IPS-NIHi7 (cell line): ENCODE measurements around the gene TSPOAP1.

Source experiments
- DNase-seq: peaks from one replicate; pipeline ENCODE4 v3.0.0; 2012; ENCODE audit warnings: mixed read lengths; ENCODE audit errors: extremely low spot score

The TSPOAP1 gene

DNA sequence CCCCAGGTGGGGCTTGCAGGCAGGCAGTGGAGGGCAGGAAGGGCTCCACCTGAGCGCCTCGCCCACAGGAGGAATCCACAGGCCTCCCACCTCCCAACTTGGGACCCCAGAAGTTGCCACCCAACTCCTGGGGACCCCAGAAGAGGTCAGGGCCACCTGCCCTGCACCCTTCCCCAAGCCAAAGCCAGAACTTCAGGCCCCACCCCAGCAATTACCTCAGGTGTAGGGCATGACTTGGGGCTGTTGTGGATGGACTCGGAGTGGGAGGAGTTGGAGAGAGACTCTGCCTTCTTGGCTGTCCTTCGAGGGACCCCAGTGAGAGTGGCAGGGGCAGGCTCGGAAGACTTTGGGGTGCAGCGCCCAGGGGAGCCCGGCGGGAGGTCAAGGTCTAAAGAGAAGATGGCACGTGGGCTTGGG lies 10.5 kb downstream of the TSPOAP1 start:
- DNase-seq = no peak

DNA sequence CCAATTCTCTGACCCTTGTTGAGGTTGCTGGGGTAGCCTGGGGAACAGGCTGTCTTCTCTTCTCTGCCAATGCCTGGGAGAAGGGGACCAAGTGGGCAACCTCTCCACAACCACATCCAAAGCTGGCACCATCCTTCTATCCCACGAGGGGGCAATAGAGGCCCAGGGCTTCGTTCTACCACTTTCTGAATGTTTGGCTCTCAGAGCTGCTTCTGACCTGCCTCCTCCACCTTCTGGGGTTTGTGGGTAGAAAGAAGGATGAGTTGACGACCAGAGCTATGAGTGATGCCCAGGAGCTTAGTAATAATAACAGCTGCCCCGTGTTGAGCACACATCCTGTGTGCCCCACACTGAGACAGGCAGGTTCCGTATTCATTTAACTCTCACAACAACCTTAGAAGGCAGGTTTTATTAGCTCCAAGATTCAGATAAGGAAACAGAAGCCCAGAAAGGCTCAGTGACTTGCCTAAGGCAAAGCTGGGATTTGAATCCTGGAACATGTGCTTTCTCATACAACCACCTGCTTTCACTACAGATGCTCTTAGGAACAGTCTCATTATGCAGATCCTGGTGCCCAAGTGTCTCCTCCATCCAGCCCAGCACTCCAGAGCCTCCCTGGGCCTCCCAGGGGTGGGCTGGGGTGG lies 11.1 kb downstream of the TSPOAP1 start:
- peak; percentile 81 for DNase-seq

DNA sequence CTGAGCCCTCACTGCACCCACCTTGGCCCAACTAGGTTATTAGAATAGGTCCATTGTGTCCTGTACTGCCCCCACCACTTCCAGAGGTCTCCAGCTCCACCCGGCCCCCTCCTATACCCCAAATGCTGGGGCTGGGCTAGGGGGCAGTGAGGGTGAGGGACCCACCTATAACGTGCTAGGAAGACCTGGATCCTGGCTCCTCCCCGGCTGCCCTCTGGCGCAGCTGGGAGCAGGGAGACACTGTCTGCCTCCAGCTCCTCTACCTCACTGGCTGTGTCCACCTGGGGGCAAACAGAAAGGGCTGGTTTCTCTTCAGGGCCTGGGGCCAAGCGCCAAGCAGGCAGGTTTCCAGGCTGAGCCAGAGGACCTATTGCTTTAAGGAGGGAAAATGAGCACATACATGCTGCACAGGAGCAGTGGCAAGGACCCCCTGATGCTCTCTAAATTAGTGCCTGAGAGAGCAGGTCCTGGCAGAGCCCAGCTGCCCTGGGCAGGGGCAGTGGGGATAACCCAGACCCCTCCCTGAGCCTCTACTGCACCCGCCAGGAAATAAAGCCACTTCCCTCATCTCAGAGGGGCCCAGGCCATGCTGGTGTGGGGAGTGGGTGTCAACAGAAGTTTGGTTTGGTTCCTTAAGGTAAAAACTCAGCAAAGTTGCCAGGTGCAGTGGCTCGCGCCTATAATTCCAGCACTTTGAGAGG lies 12.2 kb downstream of the TSPOAP1 start:
- no peak for DNase-seq

DNA sequence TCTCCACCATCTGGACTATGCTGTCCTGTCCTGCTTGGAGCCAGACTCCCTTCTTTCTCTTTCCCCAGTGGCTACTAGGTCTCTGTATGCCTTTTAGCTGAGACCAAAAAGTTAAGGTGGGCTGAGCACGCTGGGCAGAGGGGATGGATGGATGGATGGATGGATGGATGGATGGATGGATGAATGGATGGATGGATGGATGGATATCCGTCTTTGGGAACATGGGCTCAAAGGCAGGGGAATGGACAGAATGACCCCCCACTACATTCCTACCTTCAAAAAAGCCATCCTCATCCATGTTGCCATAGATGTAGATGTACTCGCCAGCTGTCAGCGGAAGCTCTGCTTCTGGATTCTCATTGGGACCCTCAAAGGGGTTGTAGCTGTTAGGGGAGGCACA lies 12.8 kb downstream of the TSPOAP1 start:
- DNase-seq = no peak

DNA sequence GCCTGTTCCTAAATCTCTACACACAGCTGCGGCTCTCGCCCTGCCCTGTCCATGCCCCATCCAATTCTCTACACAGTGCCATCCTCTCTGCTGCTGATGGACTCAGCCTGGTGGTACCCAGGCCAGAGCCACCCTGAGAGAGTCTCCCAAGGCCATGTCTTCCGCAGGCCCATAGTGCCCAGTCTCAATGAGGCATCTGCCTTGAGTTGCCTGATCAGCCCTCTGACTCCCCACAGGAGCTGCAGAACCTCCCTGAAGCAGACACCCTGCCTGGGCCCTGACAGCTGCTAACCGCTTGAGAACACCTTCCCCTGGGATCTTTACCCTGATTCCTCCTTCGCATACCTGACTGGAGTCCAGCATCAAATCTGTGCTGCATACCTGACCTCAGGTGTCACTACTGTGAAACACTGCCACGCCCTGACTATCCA lies 13.3 kb downstream of the TSPOAP1 start:
- DNase-seq = no peak

DNA sequence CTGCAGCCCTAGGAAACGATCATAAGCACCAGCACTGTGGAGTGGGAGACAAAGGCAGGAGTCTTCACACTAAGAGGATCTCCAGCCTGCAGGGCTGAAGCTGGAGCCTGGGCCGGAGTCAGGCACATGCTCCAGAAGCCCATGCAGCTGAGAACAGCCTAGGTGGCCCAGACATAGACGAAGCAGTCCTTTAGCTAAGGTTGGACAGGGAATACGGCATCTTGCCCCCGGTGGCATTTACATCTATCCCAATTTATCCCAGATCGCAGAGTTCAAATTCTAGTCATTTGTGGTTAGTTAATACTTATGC lies 13.9 kb downstream of the TSPOAP1 start:
- DNase-seq = no peak

DNA sequence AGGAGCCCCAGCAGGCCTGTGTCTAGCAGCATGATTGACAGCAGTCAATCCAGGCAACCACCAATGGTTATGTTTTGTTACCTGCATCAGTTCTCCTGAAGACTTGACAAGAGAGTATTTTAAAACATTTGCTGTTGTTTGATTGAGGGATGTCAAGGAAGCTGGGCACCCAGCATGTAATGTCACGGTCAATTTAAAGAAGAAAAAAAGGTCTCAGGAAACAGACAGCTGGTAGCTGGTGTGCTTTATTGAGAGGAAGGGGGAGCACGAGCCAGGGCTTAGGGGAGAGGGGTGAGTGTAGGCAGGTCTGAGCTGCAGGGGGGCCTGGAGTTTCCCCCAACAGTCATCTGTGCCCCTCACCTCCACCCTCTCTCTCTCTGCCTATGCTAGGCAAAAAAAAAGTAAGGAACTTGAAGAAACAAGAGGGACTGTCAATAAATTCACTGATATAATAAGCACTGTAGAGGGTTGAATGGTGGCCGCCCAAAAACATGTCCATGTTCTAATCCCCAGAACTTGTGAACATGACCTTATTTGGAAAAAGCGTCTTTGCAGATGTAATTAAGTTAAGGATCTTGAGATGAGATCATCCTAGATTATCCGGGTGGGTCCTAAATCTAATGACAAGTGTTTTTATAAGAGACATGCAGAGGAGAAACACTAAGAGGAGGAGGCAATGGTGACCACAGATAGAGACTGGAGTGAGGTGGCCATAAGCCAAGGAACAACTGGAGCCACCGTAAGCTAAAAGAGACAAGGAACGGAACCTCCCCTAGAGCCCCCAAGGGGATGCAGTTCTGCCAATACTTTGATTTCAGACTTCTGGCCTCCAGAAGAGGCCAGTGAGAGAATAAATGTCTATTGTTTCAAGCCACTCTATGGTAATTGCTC lies 14.5 kb downstream of the TSPOAP1 start:
- DNase-seq = no peak

DNA sequence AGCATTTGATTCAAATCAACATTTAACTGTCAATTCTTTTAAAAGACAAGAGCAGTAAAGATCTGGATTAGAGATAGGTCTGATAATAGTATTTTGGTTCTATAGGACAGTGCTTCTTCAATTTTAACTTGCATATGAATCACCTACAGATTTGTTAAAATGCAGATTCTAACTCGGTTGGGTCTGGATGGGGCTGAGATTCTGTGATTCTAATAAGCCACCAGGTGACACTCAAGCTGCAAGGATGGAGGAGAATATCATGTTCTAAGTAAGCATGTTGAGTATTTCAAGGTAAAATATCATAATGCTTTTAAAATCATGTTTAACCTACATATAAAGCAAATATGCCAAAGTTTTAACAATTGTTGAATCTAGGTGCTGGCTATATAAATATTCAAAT lies 15.8 kb downstream of the TSPOAP1 start:
- DNase-seq = no peak

DNA sequence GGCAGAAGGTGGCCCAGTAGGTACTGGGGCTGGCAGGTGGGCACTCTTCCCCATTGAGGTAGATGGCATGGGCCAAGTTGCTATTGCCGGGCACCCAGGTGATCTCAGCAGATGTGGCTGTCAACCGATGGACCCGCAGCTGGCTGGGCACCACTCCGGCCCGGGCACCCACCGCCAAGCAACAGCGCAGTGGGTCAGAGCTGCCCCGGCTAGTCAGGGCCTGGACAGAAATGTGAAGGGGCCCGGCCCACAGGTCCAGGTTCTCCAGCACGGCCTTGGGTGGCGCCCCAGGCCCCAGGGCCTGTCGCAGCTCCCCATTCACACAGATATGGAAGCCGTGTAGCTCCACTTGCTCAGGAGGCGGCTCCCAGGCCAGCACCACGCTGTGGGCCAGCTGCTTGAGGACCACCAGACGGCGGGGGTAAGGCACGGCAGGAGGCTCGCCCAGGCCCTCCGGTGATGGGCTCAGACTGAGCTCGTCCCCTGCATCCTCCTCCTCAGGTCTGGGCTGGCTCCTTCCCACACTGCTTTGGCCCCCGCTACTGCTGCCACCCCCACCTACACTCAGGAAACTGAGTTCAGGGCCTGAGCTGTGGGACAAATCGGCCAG lies 16.5 kb downstream of the TSPOAP1 start:
- no peak for DNase-seq

DNA sequence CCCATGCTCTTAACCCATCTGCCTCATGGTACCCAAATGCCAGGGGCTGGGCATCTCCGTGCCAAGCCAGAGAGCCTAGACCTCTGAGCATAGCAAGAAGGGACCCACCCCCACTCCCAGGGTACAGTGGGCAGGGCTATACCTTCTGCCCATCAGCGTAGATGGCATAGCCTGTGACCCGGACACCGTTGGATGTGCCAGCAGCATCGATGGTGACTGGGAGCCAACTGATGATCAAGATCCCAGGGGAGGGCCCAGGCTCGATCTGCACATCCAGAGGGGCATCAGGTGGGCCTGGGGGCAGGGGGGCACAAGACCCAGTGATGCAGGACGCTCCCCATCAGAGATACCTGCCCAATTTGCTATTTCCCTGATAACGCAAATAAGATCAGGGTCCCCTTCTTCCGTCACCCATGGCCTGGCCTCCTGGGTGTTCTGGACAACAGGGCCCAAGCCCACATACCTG lies 17.1 kb downstream of the TSPOAP1 start:
- no peak for DNase-seq

DNA sequence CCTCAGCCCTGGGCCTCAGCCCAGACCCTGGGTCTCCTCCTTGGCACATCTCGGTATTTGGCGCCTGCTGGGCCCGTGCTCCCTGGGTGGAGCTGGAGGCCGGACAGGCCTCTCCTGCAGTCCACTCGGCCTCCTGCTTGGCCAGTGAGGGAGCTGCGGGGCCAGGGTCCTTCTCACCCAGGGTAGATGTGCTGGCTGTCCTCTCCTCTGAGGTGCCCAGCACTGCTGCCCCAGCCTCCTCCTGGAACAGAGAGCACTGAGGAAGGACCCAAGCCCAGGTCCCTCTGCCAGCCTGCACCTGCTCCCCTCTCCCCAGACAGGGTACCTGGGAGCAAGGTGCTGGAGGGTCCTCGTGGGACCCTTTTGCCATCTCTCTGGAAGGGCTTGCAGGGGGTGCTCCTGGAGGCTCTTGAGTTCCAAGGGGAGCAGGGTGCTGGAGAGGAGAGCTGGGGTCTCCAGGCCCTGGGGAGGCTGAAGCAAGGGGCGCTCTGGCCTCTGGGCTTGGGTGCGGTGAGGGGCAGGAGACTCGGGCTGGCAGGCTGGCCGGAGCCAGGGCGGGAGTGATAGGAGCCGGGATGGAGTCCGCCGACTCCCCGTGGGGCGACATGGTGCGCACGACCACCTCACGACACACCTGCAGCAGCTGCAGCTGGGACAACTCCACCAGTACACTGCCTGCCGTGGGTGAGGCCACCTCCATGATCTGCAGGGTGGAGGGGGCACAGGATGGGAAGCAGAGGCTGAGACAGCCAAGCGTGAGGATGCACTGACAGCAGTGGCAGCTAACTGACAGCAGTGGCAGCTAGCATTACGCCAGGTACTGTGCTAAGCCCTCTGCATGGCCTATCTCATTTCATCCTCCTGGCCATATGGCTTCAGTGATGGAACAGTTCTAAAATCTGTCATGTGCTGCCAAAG lies 17.8 kb downstream of the TSPOAP1 start:
- no peak for DNase-seq

DNA sequence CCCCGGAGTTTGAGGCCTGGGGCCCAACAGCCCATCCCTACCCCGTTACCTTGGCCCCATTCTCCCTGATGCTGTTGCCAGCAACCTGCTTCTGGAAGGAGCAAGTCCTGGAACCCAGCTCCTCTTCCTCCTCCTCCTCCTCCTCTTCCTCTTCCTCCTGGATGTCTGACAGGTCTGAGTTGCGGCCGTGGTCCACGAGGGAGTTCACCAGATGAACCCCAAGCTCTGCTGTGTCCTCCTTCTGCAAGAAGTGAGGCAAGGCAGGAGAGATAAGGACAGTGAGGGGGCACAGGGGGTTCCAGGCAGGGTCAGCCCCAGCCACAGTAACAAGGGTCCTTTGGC lies 18.7 kb downstream of the TSPOAP1 start:
- DNase-seq = no peak

DNA sequence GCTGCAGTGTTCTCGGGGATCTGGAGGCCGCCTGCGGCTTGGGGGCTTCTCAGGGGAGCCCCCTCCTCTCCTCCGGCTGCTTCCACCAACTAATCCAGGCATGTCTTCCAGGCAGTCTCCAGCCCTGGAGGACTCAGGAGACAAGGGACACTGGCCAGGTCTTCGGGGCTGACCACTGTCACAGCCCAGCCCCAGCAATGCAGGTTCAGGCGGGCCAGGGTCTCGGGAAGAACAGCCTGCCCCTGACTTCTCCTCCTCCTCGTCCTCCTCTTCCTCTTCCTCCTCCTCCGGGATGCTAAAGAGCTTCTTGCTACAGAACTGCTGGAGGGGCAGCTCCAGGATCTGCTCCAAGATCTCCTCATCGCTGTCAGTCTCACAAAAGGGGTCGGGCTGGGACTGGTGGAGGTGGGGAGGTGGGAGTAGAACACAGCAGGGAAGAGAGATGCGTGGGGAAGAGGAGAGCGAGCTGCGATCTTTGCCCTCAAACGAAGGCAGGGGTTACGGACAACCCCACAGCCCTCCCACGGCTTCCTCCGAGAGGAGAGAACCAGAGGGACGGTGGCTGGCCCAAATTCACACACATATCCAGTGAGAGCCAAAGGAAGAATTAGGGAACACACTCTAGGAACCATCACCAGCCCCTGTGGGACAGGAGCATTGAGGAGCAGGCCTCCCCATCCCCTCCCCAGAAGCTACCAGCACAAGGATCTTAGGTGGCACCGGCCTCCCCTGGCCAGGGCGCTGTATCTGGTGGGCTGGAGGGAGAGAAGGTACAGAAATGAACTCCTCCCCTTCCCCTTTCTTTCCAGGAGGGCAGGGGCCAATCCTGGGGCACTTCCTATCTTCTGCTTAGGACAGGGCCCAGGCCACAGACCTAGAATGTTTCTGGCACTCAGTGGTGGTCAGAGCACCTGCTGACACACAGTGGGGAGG lies 19.3 kb downstream of the TSPOAP1 start:
- no peak for DNase-seq

DNA sequence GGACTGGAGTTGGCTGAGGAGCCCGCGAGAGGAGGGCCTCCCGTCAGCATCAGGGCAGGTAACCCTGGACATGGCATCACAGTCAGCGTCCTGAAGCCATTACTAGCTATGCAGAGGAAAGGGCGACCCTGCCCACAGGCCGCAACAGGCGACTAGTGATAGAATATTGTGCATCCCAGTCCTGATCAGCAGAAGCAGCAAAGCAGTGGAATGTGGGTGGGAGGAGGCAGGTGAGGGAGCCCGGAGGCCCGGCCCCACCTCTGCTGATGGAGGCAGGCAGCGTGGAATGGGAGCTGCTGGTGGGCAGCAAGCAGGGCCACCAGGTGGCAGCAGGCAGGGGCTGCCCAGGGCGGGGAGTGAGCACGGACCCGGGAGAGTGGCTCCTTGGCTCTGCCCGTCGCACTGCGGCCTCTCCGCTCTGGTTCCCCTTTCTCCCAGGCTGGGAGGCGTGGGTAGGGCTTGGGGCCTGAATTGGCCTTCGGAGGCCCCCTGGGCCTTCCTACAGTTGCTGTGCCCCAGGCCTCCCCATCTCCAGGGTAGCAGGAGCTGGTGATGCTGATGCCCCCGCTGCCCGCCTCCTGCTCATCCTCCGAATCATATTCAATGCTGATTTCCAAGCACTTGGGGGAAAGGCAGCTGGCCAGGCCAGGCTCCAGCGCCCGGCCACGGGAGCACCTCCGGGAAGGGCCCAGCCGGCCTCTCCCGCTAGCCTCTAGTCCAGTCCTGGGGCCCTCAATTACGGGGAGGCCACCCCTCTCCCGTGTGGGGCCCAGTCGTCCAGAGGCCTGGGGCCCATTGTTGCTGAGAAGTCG lies 20.2 kb downstream of the TSPOAP1 start:
- DNase-seq = peak; percentile 83

DNA sequence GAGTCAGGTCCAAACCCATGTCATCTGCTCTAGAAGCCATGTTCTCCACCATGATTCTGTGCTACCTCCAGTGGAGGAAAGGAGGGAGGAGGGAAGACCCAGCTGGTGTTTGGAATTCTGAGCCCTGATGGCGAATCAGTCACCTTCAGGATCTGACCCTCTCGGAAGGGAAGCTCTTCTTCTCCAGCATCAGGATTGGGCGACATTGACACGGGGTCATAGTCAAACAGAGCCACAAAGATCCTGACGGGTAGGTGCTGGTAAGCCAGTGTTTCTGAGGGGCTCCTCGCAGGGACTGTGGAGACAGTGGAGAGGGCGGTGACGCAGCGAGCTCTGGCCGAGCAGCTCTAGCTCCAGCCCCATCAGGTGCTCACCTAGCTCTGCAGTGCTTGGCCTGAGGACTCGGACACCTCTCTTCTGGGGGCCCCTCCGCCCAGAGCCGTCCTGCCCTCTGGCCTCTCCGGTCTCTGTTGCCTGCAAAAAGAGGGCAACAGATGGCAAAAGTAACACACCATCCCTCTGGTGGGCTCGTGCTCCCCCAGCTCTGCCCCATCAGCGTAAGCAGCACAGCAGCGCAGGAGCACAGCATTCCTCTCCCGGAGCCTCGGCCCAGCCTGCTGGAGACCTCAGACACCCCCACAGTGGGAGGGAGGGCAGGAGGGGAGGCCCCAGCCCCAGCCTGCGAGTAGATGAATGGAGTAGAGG lies 21.0 kb downstream of the TSPOAP1 start:
- no peak for DNase-seq

DNA sequence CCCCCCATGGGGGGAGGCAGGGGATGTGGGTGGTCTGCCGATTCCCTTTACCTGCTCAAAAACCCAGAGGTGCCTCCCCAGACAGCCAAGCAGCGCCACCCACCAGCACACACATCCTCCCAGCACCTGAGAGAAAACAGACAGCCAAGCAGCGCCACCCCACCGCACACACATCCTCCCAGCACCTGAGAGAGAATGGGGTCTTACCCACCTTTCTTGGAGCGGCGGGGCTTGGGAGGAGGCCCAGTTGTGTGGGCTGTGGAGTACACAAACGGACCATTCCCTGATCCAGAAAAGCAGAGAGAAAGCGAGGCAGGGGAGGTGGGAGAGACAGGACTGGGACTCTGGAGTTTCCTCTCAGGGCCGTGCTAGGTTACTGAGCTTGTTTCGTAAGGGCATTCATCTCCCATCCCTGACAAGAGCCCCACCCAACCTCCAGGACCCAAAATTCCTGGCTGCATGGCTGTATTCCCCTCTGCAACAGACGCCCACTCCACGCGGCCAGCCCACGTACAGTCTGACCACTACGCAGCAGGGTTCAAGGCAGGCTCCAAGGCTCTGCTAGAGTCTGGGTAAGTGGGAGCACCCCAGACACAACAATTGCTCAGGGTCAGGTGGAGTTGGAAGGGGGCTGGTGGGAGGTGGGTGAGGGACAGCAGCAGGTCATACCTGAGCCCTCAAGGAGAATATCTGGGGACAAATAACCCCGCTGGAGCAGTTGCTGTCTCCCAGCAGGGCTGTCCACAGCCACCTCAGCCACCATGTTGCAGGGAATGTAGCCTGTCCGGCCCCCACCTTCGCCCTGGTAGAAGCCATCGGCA lies 22.3 kb downstream of the TSPOAP1 start:
- no peak for DNase-seq

DNA sequence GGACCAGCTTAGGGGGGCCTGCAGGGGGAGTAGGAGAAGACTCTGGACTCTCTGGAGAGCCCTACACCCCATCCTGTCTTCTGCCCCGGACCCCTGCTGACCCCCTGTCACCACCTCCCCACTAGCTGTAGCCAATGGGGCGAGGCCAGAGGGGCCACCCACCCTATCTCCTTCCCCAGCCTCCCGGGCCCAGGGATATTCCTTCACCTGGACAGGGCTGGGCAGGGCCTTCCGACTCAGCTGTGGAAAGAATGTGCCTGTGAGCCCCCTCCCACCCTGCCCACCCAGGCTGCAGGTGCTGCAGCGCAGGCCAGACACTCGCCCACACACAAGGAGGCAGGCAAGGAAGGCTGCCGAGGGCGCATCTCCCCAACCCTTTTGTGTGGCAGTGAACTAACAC lies 23.0 kb downstream of the TSPOAP1 start:
- DNase-seq = no peak
